GM12878 (cell line): Measurements from ENCODE around the gene OSCP1. TPM values are rescaled to one million over a fixed set of nuclear protein-coding genes. Genes with fewer than 3 reads are reported as not detected.

Experiments used
- ATAC-seq: fragments of 200-7000 bp; cut with Tn5 transposase; 3 replicates; pipeline ENCODE4 v1.9.1; 2020; ENCODE audit warnings: mild to moderate bottlenecking, moderate library complexity
- BruUV-seq: library from RNA; stranded (reverse); fragments of 400-500 nt; replicated peaks from 2 replicates; lab custom pipeline; 2021; lab: Mats Ljungman, UMichigan
- CTCF ChIA-PET: fragments of 300-600 bp; sonication (Branson Sonifier 250); formaldehyde crosslinking; extraction: SDS; loops from one replicate; lab custom pipeline; 2021; ENCODE audit warnings: inconsistent platforms; lab: Yijun Ruan, JAX
- POLR2A ChIA-PET: fragments of 350-600 bp; formaldehyde crosslinking; extraction: SDS; loops from one replicate; lab custom pipeline; 2021; ENCODE audit warnings: inconsistent platforms; lab: Charles Lee
- RAD21 ChIA-PET: fragments of 300-600 bp; sonication (Branson Sonifier 250); formaldehyde crosslinking; loops from one replicate; lab custom pipeline; 2023; ENCODE audit warnings: antibody characterized with exemption; ENCODE audit not compliant: unreplicated experiment; lab: Charles Lee
- SMC1A ChIA-PET: fragments of 300-600 bp; sonication (Branson Sonifier 250); formaldehyde crosslinking; loops from one replicate; lab custom pipeline; 2023; ENCODE audit not compliant: unreplicated experiment, uncharacterized antibody; lab: Charles Lee
- DNase-seq: peaks from one replicate; pipeline ENCODE4 v3.0.0-alpha.2; 2011; ENCODE audit warnings: low read depth, low spot score
- FAIRE-seq: peaks from 3 replicates; lab custom pipeline; 2011; peaks lifted over from hg19 to GRCh38; lab: Jason Lieb, UNC
- H2AFZ ChIP-seq: 2 replicates; pipeline ENCODE4 v1.6.0; 2011; ENCODE audit warnings: low read depth, low read length, control low read depth; ENCODE audit not compliant: control insufficient read depth
- H3K27ac ChIP-seq: 2 replicates; pipeline ENCODE4 v1.5.1; 2011; ENCODE audit warnings: control low read depth; ENCODE audit not compliant: control insufficient read depth, insufficient read depth
- H3K27me3 ChIP-seq, 2 experiments: replicated peaks in 1 of 2; 2 replicates each; pipeline versions ENCODE4 v1.6.0 to v1.6.1; 2011; ENCODE audit warnings: low read length in 1 of 2; ENCODE audit not compliant: control insufficient read depth in 2 of 2, insufficient read depth in 2 of 2
- H3K36me3 ChIP-seq, 2 experiments: 2 replicates each; pipeline ENCODE4 v1.5.1; 2011; ENCODE audit warnings: low read length in 1 of 2; ENCODE audit not compliant: control insufficient read depth in 2 of 2, insufficient read depth in 2 of 2
- H3K4me1 ChIP-seq: 2 replicates; pipeline ENCODE4 v1.6.1; 2011; ENCODE audit warnings: mild to moderate bottlenecking, low read length, moderate library complexity, mixed read lengths; ENCODE audit not compliant: control insufficient read depth, insufficient read depth
- H3K4me2 ChIP-seq: 2 replicates; pipeline ENCODE4 v1.6.0; 2011; ENCODE audit warnings: control low read depth; ENCODE audit not compliant: control insufficient read depth, insufficient read depth
- H3K4me3 ChIP-seq: fragments of 200-600 bp; sonication (generic); 2 replicates; pipeline ENCODE4 v1.5.1; 2016
- H3K79me2 ChIP-seq: 2 replicates; pipeline ENCODE4 v1.6.0; 2011; ENCODE audit warnings: low read length; ENCODE audit not compliant: control insufficient read depth, insufficient read depth
- H3K9ac ChIP-seq: 2 replicates; pipeline ENCODE4 v1.8.0; 2011; ENCODE audit warnings: low read length, control low read depth, mixed read lengths; ENCODE audit not compliant: control insufficient read depth, insufficient read depth
- H3K9me3 ChIP-seq: replicated peaks from 3 replicates; pipeline ENCODE4 v1.5.1; 2011; ENCODE audit warnings: mild to moderate bottlenecking, low read length; ENCODE audit not compliant: control insufficient read depth, insufficient read depth
- H4K20me1 ChIP-seq: 2 replicates; pipeline ENCODE4 v1.6.0; 2011; ENCODE audit not compliant: control insufficient read depth, insufficient read depth
- CUX1 ChIP-seq: IDR thresholded peaks from 2 replicates; pipeline ENCODE4 v1.6.1; 2012; ENCODE audit warnings: improper control_type of control experiment, low read depth, low read length; ENCODE audit not compliant: insufficient replicate concordance
- E2F4 ChIP-seq: IDR thresholded peaks from 2 replicates; pipeline ENCODE4 v1.6.1; 2012; ENCODE audit warnings: low read depth, low read length, improper control_type of control experiment
- E4F1 ChIP-seq: fragments of 450-650 bp; IDR thresholded peaks from 2 replicates; pipeline ENCODE4 v1.6.1; 2018; ENCODE audit warnings: borderline replicate concordance, mild to moderate bottlenecking; ENCODE audit not compliant: partially characterized antibody
- FOXM1 ChIP-seq: IDR thresholded peaks from 2 replicates; pipeline ENCODE4 v1.6.1; 2012; ENCODE audit warnings: low read depth, mild to moderate bottlenecking, inconsistent platforms, low read length, moderate library complexity
- MYC ChIP-seq: IDR thresholded peaks from 2 replicates; pipeline ENCODE4 v1.6.1; 2011; ENCODE audit warnings: mild to moderate bottlenecking, low read length, moderate library complexity, inconsistent platforms; ENCODE audit not compliant: insufficient read depth, insufficient replicate concordance, insufficient read length, severe bottlenecking
- RAD21 ChIP-seq: IDR thresholded peaks from 2 replicates; pipeline ENCODE4 v1.6.1; 2011; ENCODE audit warnings: mild to moderate bottlenecking, low read depth, low read length, moderate library complexity; ENCODE audit not compliant: insufficient read depth
- RCOR1 ChIP-seq: conservative IDR thresholded peaks from 2 replicates; pipeline ENCODE4 v1.6.1; 2012; ENCODE audit warnings: low read depth, low read length, improper control_type of control experiment
- SPI1 ChIP-seq: IDR thresholded peaks from 2 replicates; pipeline ENCODE4 v1.6.1; 2011; ENCODE audit warnings: low read depth, mild to moderate bottlenecking, low read length, moderate library complexity, borderline replicate concordance; ENCODE audit not compliant: insufficient read depth
- TCF7 ChIP-seq: IDR thresholded peaks from 2 replicates; pipeline ENCODE4 v1.6.1; 2014; ENCODE audit warnings: antibody characterized with exemption, borderline replicate concordance
- WGBS: methylation state at CpG from one replicate; pipeline ENCODE4 v1.1.6; 2016; ENCODE audit warnings: low lambda C conversion rate; ENCODE audit not compliant: insufficient replicate concordance, insufficient coverage; ENCODE audit errors: missing lambda C conversion rate; 5-methylcytosine and 5-hydroxymethylcytosine counted together
- in situ Hi-C: fragments of 300-500 bp; cut with MboI; formaldehyde crosslinking; loops from 9 replicates; pipeline ENCODE4 v1.14.3; 2018; ENCODE audit warnings: mixed read lengths
- intact Hi-C: fragments of 100-400 bp; cut with micrococcal nuclease; formaldehyde crosslinking; loops from one replicate; pipeline ENCODE4 v1.14.2; 2022; ENCODE audit not compliant: unreplicated experiment
- polyA plus RNA-seq, 11 experiments: library from polyadenylated mRNA; depleted of rRNA in 4 of 11; unstranded in 6 of 11; stranded (reverse) in 5 of 11; fragments of >200 nt; fragmentation: Nextera tagmentation in 4 of 11; fragmentation: Illumina TruSeq in 1 of 11; extraction: Ambion mirVana in 4 of 11; extraction: Trizol in 1 of 11; gene quantifications; 1 replicate in 1 of 11; 2 replicates in 10 of 11; pipeline versions ENCODE4 v1.2.1 to v1.2.3, GENCODE V29; 2011 to 2016; ENCODE audit warnings: inconsistent platforms in 2 of 11, missing spikeins in 2 of 11, low read depth in 1 of 11
- total RNA-seq, 4 experiments: library from RNA; depleted of rRNA in 3 of 4; stranded (reverse); fragments of >200 nt in 3 of 4; fragmentation: Illumina TruSeq in 1 of 4; extraction: Trizol in 1 of 4; gene quantifications; 2 replicates each; pipeline versions ENCODE4 v1.2.1 to v1.2.3, GENCODE V29; 2013 to 2021

OSCP1 gene
- total and polyA plus RNA-seq, 10 of the 15 experiments (the other 5 are each of a cell fraction or from before 2014, with no cell fraction given) = 1.8 to 5.9 (median 3.0) TPM

- no peaks in the 10 kb centered on the region; the same call in 2 of the 3 replicates for H3K9me3 ChIP-seq
- DNase-seq = no peak
- peaks cover 0 to 15% of the 10 kb centered on the region in 2 experiments; a peak in 3 of 4 replicates for H3K36me3 ChIP-seq
- peaks cover 61% of the 10 kb centered on the region for H3K4me1 ChIP-seq
- H3K79me2 ChIP-seq = peaks cover 19% of the 10 kb centered on the region
- no peak overlapping the region for H3K4me2 ChIP-seq
- ATAC-seq = no peak
- 67% methylated on average over 2 of the region's 2 CpGs for WGBS
- ChIA-PET CTCF (interaction anchor here (1.4 to 4.6 kb wide), 3 partner anchors 8 to 239 kb away, joined by 4 to 35 read pairs (median 12); partner anchors contain the start of genes LSM10 and TRAPPC3), SMC1A (interaction anchor here (0.9 to 1.7 kb wide), 5 partner anchors 10 to 40 kb away, joined by 3 to 5 read pairs (median 4); no protein-coding TSS in a partner anchor), POLR2A (interaction anchor here (1.0 to 3.9 kb wide), 3 partner anchors 8 to 60 kb away, joined by 3 to 79 read pairs (median 4); partner anchors contain the start of gene LSM10), RAD21 (interaction anchor here (1.0 to 3.6 kb wide), 5 partner anchors 8 to 233 kb away, joined by 3 to 20 read pairs (median 3); partner anchors contain the start of genes LSM10 and MAP7D1)
- BruUV-seq = no TSS peak
- no peaks in the 10 kb centered on the region for H4K20me1 ChIP-seq
- H3K27ac ChIP-seq = peak overlapping the region; percentile 99
- TF ChIP-seq CUX1 (no peak), E4F1 (no peak), FOXM1 (no peak), TCF7 (no peak), MYC (no peak), E2F4 (no peak), RAD21 (no peak), RCOR1 (no peak), SPI1 (no peak)
- H3K4me3 ChIP-seq = no peak overlapping the region
- intact Hi-C loops (loop anchor here (10.0 kb wide), 2 partner anchors 164 to 234 kb away; partner anchors contain the start of genes MAP7D1 and THRAP3), in situ Hi-C loops (no loop called here)
- H2AFZ ChIP-seq = no peak overlapping the region
- no peak for FAIRE-seq
- H3K27me3 ChIP-seq = no peaks in the 10 kb centered on the region
- H3K9ac ChIP-seq = peak overlapping the region; percentile 37
Measured at GRCh38 chr1:36389261-36389660, 61.0 kb downstream of the OSCP1 start.
